Fibroblast of lung (primary cell): ENCODE measurements around the gene TCAF1.

Experiments used
- EZH2 ChIP-seq: IDR thresholded peaks from 2 replicates; pipeline ENCODE4 v1.5.1; 2012; ENCODE audit warnings: low read length, control low read depth, mild to moderate bottlenecking; ENCODE audit errors: missing control alignments
- TF ChIP-seq, protein P1 (sequence below), 2 donors: IDR thresholded peaks in 1 of 2; conservative IDR thresholded peaks in 1 of 2; 1 replicate in 1 of 2; 2 replicates in 1 of 2; pipeline ENCODE4 v1.5.1; 2011 to 2012; ENCODE audit warnings: low read length in 2 of 2, control low read depth in 1 of 2, inconsistent platforms in 1 of 2, low read depth in 1 of 2, mild to moderate bottlenecking in 1 of 2

DNA sequence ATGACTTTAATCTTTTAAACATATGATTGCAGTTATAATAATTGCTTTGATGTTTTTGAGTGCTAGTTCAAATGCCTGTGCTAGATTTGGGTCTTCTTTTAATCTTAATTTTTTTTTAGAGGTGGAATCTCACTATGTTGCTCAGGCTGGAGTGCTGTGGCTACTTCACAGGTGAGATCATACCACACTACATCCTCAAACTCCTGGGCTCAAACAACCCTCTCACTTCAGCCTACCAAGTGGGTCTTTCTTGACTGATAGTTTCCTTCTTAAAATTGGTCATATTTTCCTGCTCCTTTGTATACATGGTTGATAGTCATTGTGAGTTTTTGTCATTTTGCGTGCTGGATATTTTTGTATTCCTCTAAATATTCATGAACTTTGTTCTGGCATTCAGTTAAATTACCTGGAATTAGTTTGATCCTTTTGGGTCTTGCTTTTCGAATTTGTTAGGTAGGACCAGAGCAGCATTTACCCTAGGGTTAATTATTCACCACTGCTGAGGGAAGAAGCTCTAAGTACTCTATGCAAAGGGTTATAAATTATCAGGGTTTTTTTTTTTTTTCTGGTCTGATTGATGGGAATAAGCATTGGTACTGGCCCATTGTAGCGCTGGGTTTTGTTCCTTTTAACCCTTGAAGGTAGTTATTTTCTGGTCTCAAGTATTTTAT is 12.1 kb upstream of the TCAF1 start:
- TF ChIP-seq, protein P1, sequence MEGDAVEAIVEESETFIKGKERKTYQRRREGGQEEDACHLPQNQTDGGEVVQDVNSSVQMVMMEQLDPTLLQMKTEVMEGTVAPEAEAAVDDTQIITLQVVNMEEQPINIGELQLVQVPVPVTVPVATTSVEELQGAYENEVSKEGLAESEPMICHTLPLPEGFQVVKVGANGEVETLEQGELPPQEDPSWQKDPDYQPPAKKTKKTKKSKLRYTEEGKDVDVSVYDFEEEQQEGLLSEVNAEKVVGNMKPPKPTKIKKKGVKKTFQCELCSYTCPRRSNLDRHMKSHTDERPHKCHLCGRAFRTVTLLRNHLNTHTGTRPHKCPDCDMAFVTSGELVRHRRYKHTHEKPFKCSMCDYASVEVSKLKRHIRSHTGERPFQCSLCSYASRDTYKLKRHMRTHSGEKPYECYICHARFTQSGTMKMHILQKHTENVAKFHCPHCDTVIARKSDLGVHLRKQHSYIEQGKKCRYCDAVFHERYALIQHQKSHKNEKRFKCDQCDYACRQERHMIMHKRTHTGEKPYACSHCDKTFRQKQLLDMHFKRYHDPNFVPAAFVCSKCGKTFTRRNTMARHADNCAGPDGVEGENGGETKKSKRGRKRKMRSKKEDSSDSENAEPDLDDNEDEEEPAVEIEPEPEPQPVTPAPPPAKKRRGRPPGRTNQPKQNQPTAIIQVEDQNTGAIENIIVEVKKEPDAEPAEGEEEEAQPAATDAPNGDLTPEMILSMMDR (conservative IDR thresholded peaks at IDR 0.05 in 1 of 2, IDR thresholded peaks at IDR 0.05 in 1 of 2; ENCODE audit: low read depth in 1 of 2, low read length in 2 of 2): no peak
- TF ChIP-seq EZH2: no peak
